ENCODE measurements around the gene SOCS1.

DNA sequence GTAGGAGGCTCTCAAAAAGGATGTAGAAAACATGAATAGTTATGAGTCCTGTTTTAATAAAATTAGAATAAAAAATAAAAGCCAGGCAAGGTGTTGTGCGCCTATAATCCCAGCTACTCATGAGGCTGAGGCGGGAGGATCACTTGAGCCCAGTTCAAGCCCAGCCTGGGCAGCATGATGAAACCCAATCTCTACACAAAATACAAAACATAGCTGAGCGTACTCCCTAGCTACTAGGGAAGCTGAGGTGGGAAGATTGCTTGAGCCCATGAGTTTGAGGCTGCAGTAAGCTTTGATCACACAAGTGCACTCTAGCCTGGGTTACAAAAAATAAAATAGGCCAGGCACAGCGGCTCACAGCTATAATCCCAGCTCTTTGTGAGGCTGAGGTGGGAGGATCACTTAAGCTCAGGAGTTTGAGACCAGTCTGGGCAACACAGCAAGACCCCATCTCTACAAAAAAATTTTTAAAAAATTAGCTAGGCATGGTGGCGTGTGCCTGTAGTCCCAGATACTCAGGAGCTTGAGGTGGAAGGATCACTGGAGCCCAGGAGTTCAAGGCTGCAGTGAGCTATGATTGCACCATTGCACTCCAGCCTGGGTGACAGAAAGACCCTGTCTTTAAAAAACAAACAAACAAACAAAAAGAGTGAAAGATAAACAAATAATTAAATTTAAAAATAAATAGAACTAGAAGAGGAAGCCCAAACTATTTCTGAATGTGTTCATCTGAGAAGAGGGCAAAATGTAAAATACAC, 42.3 kb upstream of the SOCS1 start:
- no peak for TF ChIP-seq CTCF (IDR thresholded peaks at IDR 0.05)
- TF ChIP-seq EZH2 (IDR thresholded peaks at IDR 0.05) = no peak

Data from neural progenitor cell (in vitro differentiated cells).